AG09319 (cell line): ENCODE measurements around the gene RFX3.

Experiments used
- DNase-seq: peaks from one replicate; pipeline ENCODE4 v3.0.0-alpha.2; 2010; ENCODE audit warnings: low read depth; ENCODE audit errors: extremely low read depth
- CTCF ChIP-seq: IDR thresholded peaks from 2 replicates; pipeline ENCODE4 v1.5.1; 2011; ENCODE audit warnings: low read depth, mild to moderate bottlenecking, inconsistent platforms, low read length, moderate library complexity

RFX3 gene

GRCh38 chr9:3467593-3468219 lies 58.1 kb downstream of the RFX3 start:
- DNase-seq: peak; percentile 37
- TF ChIP-seq CTCF: peak; percentile 99

DNA sequence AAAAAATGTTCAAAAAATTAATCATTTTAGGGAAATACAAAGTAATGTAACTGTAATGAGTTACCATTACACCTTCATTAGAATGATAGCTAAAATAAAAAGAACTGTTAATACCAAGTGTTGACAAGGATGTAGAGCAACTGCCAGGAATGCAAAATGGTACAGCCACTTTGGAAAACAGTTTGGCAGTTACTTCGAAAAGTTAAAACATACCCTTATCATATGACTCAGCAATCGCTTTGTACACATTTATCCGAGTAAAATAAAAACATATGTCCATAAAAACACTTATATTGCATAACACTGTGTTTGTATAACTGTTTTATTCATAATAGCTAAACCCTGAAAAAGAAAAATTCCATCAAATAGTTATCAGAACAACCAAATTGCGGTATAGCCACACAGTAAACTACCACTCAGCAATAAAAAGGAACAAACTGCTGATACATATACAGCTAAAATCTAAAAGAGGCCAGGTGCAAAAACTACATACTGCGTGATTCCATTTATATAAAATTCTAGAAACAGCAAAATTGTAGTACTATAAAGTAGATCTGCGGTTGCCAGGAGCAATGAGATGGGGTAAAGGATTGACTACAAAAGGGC lies 61.7 kb downstream of the RFX3 start:
- no peak for TF ChIP-seq CTCF
- no peak for DNase-seq

- no peak for TF ChIP-seq CTCF
- no peak for DNase-seq
Observed at GRCh38 chr9:3458806-3459475, 66.9 kb downstream of the RFX3 start.

DNA sequence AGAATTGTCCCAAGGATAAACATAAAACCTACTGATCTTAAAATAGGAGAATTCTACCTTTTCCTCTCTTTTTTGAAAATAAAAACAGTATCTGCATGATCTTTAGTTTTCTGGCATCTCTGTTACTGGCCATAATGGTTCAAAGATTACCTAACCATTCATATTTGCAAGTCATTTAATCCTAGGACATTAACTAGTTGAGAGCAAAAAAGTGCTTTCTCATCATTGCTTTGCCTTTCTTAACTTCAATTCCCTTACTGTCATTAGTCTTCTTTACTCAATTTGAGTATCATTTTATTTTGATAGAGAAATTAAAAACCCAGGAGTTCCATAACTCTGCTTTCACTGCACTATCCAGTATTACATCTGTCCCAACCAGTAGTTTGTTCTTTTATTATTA lies 68.6 kb downstream of the RFX3 start:
- no peak for TF ChIP-seq CTCF
- no peak for DNase-seq

- TF ChIP-seq CTCF: no peak
- DNase-seq: no peak
Observed at GRCh38 chr9:3455717-3456116, 70.1 kb downstream of the RFX3 start.

DNA sequence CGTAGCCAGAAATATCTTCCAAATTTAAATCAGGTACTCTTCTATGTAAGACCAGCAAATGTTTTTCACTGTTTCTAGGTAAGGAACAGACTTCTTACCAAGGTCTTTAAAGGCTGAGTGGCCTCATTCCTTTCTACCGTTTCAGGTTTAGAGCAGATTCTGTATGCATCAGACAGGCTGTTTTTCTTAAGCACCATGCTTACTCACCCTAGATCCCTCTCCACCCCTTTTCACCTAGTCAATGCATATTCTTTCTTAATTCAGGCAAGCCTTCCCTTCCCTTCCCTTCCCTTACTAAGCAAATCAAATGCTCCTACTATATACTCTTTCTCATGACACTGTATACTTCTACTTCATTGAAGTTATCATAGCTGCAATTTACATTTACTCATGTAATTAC lies 70.7 kb downstream of the RFX3 start:
- DNase-seq: no peak
- no peak for TF ChIP-seq CTCF

- TF ChIP-seq CTCF: no peak
- DNase-seq: no peak
Observed at GRCh38 chr9:3451956-3452355, 73.8 kb downstream of the RFX3 start.
